ENCODE data around the gene NFATC1.

Gene NFATC1

DNA sequence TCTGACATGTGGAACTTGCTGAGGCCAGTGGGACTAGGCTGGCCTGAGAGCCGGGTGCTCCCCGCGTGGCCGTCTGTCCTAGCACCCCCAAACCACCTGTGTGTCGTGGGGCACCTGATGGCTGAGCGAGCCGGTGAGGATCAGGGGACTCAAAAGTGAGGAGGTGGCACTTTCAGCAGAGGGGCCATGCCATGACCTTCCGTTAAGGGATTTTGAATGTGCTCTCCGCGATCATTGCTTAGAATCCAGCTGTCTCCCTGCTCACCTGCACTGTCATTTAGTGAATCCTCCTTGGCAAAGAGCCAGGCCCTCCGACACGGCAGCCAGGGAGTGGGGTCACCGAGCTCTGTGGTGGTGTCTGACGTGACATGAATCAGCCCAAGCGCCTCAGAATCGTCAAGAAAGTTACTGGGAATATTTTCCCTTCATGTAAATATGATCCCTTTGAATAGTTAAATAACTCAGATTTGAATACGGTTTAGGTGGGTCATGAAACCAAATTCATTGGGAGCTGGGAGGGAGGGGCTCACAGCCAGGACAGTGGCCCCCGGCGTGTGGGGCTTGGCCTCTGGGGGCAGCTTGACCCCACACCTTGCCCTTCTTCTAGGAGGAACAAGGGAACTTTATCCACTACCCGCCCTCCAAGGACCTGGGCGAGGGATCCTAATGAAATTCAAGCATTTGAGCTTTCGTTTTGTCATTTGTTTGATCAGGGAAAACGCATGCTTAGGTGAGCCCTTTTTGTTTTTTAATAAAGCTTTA lies 9.5 kb downstream of the NFATC1 start:
- DNase-seq (ENCODE audit: low spot score) = no peak

- DNase-seq (ENCODE audit: low spot score) = no peak
Observed at GRCh38 chr18:79405781-79406575, 10.2 kb downstream of the NFATC1 start.

DNA sequence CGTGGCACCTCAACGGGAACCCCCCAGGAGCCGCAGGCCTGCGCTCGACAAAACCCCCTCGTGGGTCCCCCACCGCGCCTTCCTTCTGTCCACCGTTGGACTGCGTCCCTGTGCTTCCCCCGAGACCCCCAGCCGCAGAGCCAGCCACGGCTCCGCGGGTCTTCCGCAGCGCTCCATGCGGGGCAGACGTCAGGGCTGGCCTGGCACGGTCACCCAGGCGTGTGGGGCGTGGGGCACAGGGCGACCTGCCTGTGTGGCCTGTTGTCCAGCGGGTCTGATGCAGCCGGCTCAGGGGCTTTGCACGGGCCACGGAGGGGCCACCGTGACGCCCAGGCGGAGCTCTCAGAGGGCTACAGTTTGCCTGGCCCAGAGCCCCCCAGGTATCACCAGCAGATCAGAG lies 11.0 kb downstream of the NFATC1 start:
- DNase-seq (ENCODE audit: low spot score) = no peak

GRCh38 chr18:79409313-79409712 lies 13.6 kb downstream of the NFATC1 start:
- DNase-seq (ENCODE audit: low spot score) = no peak

DNA sequence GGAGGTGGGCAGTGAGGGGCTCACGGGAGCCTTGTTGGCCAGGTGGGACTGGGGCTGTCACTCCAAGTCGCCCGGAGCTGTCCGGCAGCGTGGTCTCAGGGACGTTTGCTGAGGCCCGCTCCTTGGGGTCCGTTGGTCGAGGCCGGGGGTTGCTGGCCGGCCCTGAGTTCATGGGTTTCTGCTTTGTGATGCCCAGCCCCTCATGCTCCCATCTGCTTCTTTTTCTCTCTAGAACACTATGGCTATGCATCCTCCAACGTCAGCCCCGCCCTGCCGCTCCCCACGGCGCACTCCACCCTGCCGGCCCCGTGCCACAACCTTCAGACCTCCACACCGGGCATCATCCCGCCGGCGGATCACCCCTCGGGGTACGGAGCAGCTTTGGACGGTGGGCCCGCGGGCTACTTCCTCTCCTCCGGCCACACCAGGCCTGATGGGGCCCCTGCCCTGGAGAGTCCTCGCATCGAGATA lies 14.5 kb downstream of the NFATC1 start:
- no peak for DNase-seq (ENCODE audit: low spot score)

- DNase-seq (ENCODE audit: low spot score) = no peak
Observed at GRCh38 chr18:79410731-79411613, 15.2 kb downstream of the NFATC1 start.

- DNase-seq (ENCODE audit: low spot score) = no peak
Observed at GRCh38 chr18:79411614-79412526, 16.1 kb downstream of the NFATC1 start.

DNA sequence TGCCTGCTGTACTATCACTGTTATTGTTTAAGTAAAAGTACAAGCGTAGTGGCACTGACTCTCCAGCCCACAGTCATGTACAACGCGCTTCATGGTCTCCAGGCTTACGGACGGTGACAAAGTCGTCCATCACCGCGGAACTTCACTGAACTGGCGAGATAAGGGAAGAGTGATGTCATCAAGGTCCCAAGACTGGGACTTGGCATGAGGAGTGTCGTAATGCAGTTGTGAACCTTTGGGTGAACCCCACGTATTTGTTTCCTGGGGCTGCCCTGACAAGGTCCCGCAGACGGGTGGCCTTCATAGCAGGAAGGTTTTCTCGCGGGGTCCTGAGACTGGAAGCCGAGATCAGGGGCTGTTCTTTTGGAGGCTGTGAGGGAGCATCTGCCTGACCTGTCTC lies 17.3 kb downstream of the NFATC1 start:
- DNase-seq (ENCODE audit: low spot score) = no peak

GRCh38 chr18:79413426-79413825 lies 17.7 kb downstream of the NFATC1 start:
- DNase-seq (ENCODE audit: low spot score) = no peak

DNA sequence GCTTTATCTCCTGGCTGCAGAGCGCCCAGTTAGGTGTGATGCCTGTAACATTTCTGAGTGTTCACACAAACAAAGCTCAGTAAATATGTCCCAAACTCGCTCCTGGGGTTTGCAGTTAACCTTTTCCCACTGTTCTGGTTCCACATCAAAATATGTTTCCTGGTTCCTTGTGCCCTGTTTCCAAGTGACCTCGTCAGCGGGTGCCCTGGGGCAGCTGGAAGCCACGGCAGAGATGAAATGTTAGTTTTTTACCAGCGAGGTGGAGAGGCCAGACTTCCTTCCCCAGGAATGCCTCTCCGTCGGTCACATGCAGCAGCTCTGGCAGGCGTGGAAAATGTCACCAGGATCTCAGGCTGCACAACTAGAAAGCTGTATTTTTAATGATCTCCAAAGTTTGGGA lies 18.2 kb downstream of the NFATC1 start:
- no peak for DNase-seq (ENCODE audit: low spot score)

DNA sequence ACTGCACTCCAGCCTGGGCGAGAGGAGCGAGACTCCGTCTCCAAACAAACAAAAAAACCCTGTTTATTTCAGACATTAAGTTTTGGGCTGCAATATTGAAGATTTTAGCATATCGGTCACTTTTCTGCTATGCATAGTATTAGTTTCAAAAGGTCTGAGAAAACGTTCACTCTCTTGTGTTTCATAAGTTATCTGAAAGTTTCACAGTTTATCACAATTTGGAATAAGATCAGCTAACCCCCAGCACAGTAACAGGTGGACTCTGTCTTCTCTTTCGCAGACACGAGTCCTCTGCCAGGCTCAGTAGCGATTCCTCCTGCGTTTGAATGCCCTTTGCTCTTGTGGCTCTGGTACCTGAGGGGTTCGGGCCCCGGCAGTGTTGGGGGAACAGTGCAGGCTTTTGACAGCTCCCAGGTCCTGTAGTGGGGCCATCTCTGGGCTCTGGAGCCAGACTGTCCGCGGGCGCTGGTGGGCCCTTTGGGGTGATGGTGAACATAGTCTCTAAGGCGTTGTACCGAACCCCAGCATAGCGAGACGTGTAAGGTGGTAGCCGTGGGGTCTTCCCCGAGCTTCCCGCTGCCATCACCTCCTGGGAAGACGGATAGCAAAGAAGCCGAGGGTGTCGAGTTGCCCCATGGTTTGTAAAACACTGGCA lies 20.4 kb downstream of the NFATC1 start:
- no peak for DNase-seq (ENCODE audit: low spot score)

GRCh38 chr18:79416677-79417052 lies 20.9 kb downstream of the NFATC1 start:
- DNase-seq (ENCODE audit: low spot score) = no peak

GRCh38 chr18:79418236-79418635 lies 22.5 kb downstream of the NFATC1 start:
- no peak for DNase-seq (ENCODE audit: low spot score)

DNA sequence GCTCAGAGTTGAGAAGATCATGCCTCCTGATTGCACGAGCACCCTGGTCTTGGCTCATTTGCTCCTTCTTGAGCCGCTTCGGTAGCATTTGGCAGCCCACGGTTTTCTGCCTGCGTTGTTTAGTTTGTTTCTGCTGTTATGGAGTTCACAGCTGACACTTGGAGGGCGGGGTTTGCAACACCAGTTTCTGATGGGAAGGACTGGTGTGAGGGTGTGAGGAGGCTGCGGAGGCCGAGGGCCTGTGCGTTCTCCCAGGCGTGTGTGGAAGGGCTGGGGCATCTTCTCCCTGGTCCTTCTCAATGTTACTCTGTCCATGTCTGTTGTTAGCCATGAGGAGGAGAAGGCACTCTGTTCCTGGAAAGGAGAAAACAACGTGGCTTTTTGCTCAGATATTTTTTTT lies 22.9 kb downstream of the NFATC1 start:
- no peak for DNase-seq (ENCODE audit: low spot score)

GRCh38 chr18:79420033-79420745 lies 24.5 kb downstream of the NFATC1 start:
- no peak for DNase-seq (ENCODE audit: low spot score)

GRCh38 chr18:79421275-79421857 lies 25.6 kb downstream of the NFATC1 start:
- DNase-seq (ENCODE audit: low spot score) = no peak

DNA sequence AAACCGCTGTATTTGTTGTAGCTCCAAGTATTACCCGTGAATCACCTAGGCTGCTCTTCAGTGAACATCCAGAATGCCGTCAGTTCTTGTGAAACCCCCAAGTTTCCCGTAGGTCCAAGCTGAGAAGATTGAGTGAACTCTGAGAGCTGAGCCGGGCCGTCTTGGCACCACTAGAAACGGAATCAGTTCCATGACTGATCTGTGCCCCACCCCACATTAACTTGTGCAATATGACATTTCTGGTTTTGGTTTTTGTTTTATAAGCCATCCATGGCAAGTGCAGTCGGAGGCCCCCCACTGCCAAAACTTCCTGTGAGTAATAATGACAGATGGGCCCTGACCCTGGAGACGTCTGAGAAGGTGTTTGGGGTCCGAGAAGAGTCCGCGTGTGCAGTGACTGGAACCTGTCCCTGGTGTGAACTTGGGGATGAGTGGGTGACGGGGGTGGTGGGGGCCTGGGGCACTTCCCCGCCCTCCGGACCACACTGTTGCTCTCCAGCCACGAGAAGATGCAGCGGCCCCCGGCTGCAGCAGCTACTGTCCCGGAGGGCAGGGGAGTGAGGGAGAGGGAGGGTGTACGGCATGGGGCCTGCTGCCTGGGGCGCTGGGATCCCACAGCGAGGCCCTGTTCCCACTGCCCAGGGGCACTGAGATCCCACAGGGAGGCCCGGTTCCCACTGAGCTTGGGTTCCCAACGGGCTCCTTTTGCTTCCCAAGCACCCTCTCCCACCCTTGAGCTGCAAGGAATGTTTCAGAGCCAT lies 26.5 kb downstream of the NFATC1 start:
- no peak for DNase-seq (ENCODE audit: low spot score)

DNA sequence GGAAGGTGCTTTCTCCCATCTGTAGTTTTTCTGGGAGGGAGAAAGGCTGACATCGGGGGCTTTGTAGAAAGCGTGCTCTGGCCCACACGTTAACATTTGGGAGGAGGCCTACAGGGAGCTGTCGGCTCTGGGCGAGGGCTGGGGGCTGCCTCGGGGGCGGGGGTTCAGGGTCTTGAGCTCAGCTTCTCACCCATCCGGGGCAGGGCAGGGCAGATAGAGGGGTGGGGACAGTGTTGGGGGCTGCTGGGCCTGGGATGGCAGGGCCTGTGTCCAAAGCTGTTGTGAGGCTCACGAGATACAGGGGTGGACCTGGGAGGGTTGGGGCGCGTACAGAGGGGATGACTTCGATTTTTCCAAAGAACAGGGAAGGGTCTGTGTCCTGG lies 27.0 kb downstream of the NFATC1 start:
- no peak for DNase-seq (ENCODE audit: low spot score)

Measured in kidney tubule cell (primary cell).